HEK293T (cell line): ENCODE measurements around the gene SMIM1.

Experiments
- ARNT ChIP-seq: fragments of 450-650 bp; IDR thresholded peaks from 2 replicates; pipeline ENCODE4 v1.6.1; 2017; ENCODE audit warnings: mild to moderate bottlenecking
- BHLHE40 ChIP-seq: fragments of 450-650 bp; IDR thresholded peaks from 2 replicates; pipeline ENCODE4 v1.6.1; 2016; ENCODE audit warnings: mild to moderate bottlenecking, moderate library complexity, borderline replicate concordance
- CTBP1 ChIP-seq: fragments of 450-650 bp; IDR thresholded peaks from 2 replicates; pipeline ENCODE4 v1.6.1; 2016; ENCODE audit warnings: borderline replicate concordance
- ELF4 ChIP-seq: fragments of 450-650 bp; IDR thresholded peaks from 2 replicates; pipeline ENCODE4 v1.6.1; 2017; ENCODE audit warnings: antibody characterized with exemption
- FOXK2 ChIP-seq: fragments of 450-650 bp; IDR thresholded peaks from 2 replicates; pipeline ENCODE4 v1.6.1; 2016; ENCODE audit warnings: mild to moderate bottlenecking
- FOXM1 ChIP-seq: fragments of 450-650 bp; IDR thresholded peaks from 2 replicates; pipeline ENCODE4 v1.6.1; 2017; ENCODE audit warnings: mild to moderate bottlenecking, borderline replicate concordance
- HDGF ChIP-seq: fragments of 450-650 bp; IDR thresholded peaks from 2 replicates; pipeline ENCODE4 v1.6.1; 2017; ENCODE audit warnings: antibody characterized with exemption, borderline replicate concordance
- L3MBTL2 ChIP-seq: fragments of 450-650 bp; conservative IDR thresholded peaks from 2 replicates; pipeline ENCODE4 v1.6.1; 2016; ENCODE audit warnings: mild to moderate bottlenecking
- SP1 ChIP-seq: fragments of 450-650 bp; IDR thresholded peaks from 2 replicates; pipeline ENCODE4 v1.6.1; 2017
- SUZ12 ChIP-seq: fragments of 450-650 bp; IDR thresholded peaks from 2 replicates; pipeline ENCODE4 v1.6.1; 2016; ENCODE audit warnings: mild to moderate bottlenecking
- TARDBP ChIP-seq: fragments of 450-650 bp; IDR thresholded peaks from 2 replicates; pipeline ENCODE4 v1.6.1; 2016
- ZNF384 ChIP-seq: fragments of 450-650 bp; IDR thresholded peaks from 2 replicates; pipeline ENCODE4 v1.6.1; 2016

GRCh38 chr1:3722846-3723245, 49.7 kb upstream of the SMIM1 start:
- TF ChIP-seq SP1: no peak
- TF ChIP-seq CTBP1: no peak
- no peak for TF ChIP-seq ZNF384
- TF ChIP-seq FOXK2: no peak
- TF ChIP-seq L3MBTL2: no peak
- no peak for TF ChIP-seq ELF4
- TF ChIP-seq ARNT: no peak
- no peak for TF ChIP-seq FOXM1
- TF ChIP-seq HDGF: no peak
- TF ChIP-seq TARDBP: no peak
- TF ChIP-seq BHLHE40: no peak
- no peak for TF ChIP-seq SUZ12
